ENCODE data around the gene NWD2. TPM values are rescaled to one million over a fixed set of nuclear protein-coding genes. Genes with fewer than 3 reads are reported as not detected.

The NWD2 gene
- total and polyA plus RNA-seq, 7 donors: under 0.01 to 2.3 (median 0.35) TPM

DNA sequence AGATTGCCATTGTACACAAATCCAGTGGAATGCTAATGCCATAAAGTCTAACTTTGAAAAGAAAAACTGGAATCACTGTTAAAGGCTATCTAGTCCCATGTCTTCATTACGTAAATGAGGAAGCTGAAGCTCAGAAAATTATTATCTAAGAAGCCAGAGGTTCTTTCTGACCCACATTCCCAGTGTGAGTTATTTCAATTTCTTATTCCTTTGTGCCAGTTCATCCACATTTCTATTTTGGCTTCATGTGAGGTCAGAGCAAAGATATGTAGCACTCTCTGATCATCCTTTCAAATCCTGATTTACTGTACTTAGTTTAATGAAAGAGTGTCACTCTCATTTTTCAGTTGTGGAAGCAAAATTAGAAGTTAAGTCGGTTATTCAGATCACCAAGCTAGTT is 24.6 kb upstream of the NWD2 start:
- no peak overlapping the region for H3K27ac ChIP-seq
- no peak for TF ChIP-seq POLR2AphosphoS5 (IDR thresholded peaks at IDR 0.05)
- TF ChIP-seq, protein P1, sequence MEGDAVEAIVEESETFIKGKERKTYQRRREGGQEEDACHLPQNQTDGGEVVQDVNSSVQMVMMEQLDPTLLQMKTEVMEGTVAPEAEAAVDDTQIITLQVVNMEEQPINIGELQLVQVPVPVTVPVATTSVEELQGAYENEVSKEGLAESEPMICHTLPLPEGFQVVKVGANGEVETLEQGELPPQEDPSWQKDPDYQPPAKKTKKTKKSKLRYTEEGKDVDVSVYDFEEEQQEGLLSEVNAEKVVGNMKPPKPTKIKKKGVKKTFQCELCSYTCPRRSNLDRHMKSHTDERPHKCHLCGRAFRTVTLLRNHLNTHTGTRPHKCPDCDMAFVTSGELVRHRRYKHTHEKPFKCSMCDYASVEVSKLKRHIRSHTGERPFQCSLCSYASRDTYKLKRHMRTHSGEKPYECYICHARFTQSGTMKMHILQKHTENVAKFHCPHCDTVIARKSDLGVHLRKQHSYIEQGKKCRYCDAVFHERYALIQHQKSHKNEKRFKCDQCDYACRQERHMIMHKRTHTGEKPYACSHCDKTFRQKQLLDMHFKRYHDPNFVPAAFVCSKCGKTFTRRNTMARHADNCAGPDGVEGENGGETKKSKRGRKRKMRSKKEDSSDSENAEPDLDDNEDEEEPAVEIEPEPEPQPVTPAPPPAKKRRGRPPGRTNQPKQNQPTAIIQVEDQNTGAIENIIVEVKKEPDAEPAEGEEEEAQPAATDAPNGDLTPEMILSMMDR (IDR thresholded peaks at IDR 0.05): no peak
- no peak for TF ChIP-seq EP300 (IDR thresholded peaks at IDR 0.05)
- no peak for TF ChIP-seq POLR2A (IDR thresholded peaks at IDR 0.05)
- no peaks in the 10 kb centered on the region for H3K27me3 ChIP-seq
- H3K9me3 ChIP-seq: no peaks in the 10 kb centered on the region
- intact Hi-C loops (cut with DNase I): no loop called here
- peaks cover 0 to 15% (median 10%) of the 10 kb centered on the region in 4 donors for H3K4me1 ChIP-seq
- no peak for DNase-seq
- H3K4me3 ChIP-seq: no peak overlapping the region
- 63 to 80% methylated on average over 2 of the region's 2 CpGs for WGBS, 2 donors
- no peaks in the 10 kb centered on the region for H3K36me3 ChIP-seq

DNA sequence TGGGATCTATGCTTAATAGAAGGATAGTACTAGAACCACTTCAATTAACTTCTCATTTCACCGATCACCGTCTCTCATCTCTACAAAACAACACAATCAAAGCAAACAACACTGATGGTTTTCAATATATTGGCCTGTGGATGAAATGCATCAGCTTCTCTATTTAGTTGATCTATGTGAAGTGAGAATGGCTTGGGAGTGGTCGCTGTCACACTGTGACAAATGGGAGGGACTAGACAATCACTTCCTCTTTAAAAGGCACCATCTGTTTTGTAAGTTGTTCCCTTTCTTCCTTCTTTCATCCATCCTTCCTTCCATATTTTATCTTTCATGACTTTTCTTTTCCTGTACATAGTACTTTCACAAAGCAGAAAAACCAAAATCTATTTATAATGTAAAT is 23.9 kb upstream of the NWD2 start:
- H3K4me3 ChIP-seq: no peak overlapping the region
- 81 to 86% methylated on average over 3 of the region's 3 CpGs for WGBS, 2 donors
- no peaks in the 10 kb centered on the region for H3K36me3 ChIP-seq
- DNase-seq: no peak
- intact Hi-C loops (cut with DNase I): no loop called here
- peaks cover 0 to 15% (median 10%) of the 10 kb centered on the region in 4 donors for H3K4me1 ChIP-seq
- no peaks in the 10 kb centered on the region for H3K9me3 ChIP-seq
- H3K27ac ChIP-seq: no peak overlapping the region
- TF ChIP-seq POLR2A (IDR thresholded peaks at IDR 0.05) (no peak), POLR2AphosphoS5 (IDR thresholded peaks at IDR 0.05) (no peak), EP300 (IDR thresholded peaks at IDR 0.05) (no peak)
- TF ChIP-seq, protein P1 (IDR thresholded peaks at IDR 0.05): no peak
- no peaks in the 10 kb centered on the region for H3K27me3 ChIP-seq

- Histone ChIP-seq H3K27me3 (no peaks in the 10 kb centered on the region), H3K4me1 (peaks cover 0 to 15% (median 10%) of the 10 kb centered on the region in 4 donors), H3K36me3 (no peaks in the 10 kb centered on the region), H3K4me3 (no peak overlapping the region), H3K27ac (no peak overlapping the region), H3K9me3 (no peaks in the 10 kb centered on the region)
- no peak for DNase-seq
- TF ChIP-seq EP300 (IDR thresholded peaks at IDR 0.05) (no peak), POLR2AphosphoS5 (IDR thresholded peaks at IDR 0.05) (no peak), POLR2A (IDR thresholded peaks at IDR 0.05) (no peak)
- TF ChIP-seq, protein P1 (IDR thresholded peaks at IDR 0.05): no peak
- 92 to 97% methylated on average over 1 of the region's 1 CpG for WGBS, 2 donors
- intact Hi-C loops (cut with DNase I): no loop called here
Measured at GRCh38 chr4:37223732-37224131, 20.8 kb upstream of the NWD2 start.

DNA sequence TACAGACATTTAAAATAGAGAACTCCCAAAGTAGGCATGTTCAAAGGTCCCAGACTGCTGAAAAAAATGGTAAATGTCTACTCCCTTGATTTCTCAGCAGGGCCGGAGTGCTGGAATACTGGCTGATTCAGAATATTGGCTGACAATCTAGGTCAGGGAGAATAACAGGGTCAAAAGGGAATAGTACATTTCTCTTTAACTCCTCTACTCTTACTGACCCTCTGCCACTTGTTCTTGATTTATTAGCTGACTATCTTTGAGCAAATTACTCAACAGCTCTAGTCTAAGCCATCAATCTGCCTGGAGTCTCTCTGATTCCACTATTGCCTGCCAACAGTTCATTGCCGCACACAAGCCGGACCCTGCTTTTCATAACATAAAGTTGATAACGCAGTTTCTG is 19.7 kb upstream of the NWD2 start:
- Histone ChIP-seq H3K36me3 (no peaks in the 10 kb centered on the region), H3K4me1 (peaks cover 0 to 7% (median 2%) of the 10 kb centered on the region in 4 donors), H3K9me3 (no peaks in the 10 kb centered on the region), H3K27me3 (no peaks in the 10 kb centered on the region), H3K4me3 (no peak overlapping the region), H3K27ac (no peak overlapping the region)
- DNase-seq: no peak
- intact Hi-C loops (cut with DNase I): no loop called here
- WGBS, 2 donors: 82 to 95% methylated on average over 4 of the region's 4 CpGs
- no peak for TF ChIP-seq EP300 (IDR thresholded peaks at IDR 0.05)
- no peak for TF ChIP-seq POLR2A (IDR thresholded peaks at IDR 0.05)
- no peak for TF ChIP-seq POLR2AphosphoS5 (IDR thresholded peaks at IDR 0.05)
- TF ChIP-seq, protein P1 (IDR thresholded peaks at IDR 0.05): no peak

- H3K27me3 ChIP-seq: no peaks in the 10 kb centered on the region
- intact Hi-C loops (cut with DNase I): no loop called here
- TF ChIP-seq, protein P1 (IDR thresholded peaks at IDR 0.05): no peak
- TF ChIP-seq POLR2AphosphoS5 (IDR thresholded peaks at IDR 0.05) (no peak), EP300 (IDR thresholded peaks at IDR 0.05) (no peak), POLR2A (IDR thresholded peaks at IDR 0.05) (no peak)
- H3K27ac ChIP-seq: no peak overlapping the region
- no peak for DNase-seq
- no peak overlapping the region for H3K4me3 ChIP-seq
- H3K9me3 ChIP-seq: no peaks in the 10 kb centered on the region
- no peaks in the 10 kb centered on the region for H3K36me3 ChIP-seq
- 41 to 46% methylated on average over 2 of the region's 2 CpGs for WGBS, 2 donors
- H3K4me1 ChIP-seq: no peaks in the 10 kb centered on the region
Measured at GRCh38 chr4:37225778-37226177, 18.8 kb upstream of the NWD2 start.
